Cardiac fibroblast (primary cell): Measurements from ENCODE around the gene TMPRSS2.

ENCODE experiments used
- DNase-seq, 2 donors: peaks; one replicate each; pipeline versions ENCODE4 v3.0.0 to v3.0.0-alpha.2; 2010; ENCODE audit warnings: low read depth in 2 of 2
- H3K4me3 ChIP-seq, 2 donors: replicated peaks in 1 of 2; 1 replicate in 1 of 2; 2 replicates in 1 of 2; pipeline ENCODE4 v1.5.1; 2011; ENCODE audit warnings: low read depth in 2 of 2, low read length in 2 of 2, mild to moderate bottlenecking in 2 of 2, moderate library complexity in 1 of 2
- CTCF ChIP-seq: IDR thresholded peaks from one replicate; pipeline ENCODE4 v1.5.1; 2011; ENCODE audit warnings: low read depth, mild to moderate bottlenecking, low read length, inconsistent platforms

TMPRSS2 gene

DNA sequence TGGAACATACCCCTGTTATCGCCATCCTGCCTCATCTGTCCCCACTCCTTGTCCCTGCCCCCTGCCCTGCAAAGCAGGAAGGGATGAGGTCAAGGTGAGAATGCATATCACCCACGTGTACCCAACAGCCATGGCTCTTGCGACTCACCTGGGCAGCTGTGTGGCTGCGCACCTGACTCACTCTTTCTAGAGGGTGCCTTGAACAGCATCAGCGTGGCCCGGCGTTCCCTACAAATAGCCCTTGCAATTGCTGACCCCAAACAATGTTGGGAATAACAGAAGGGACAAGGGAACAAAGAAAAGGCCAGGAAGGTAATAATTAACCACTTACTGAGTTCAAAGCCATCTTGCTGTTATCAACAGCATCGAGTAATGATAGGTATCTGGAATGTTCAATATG is 10.2 kb downstream of the TMPRSS2 start:
- no peak for DNase-seq
- TF ChIP-seq CTCF, result no peak
- H3K4me3 ChIP-seq, result no peak overlapping the region

GRCh38 chr21:41497008-41497407 is 10.9 kb downstream of the TMPRSS2 start:
- H3K4me3 ChIP-seq, result no peak overlapping the region
- TF ChIP-seq CTCF, result no peak
- no peak for DNase-seq

GRCh38 chr21:41494242-41494641 is 13.7 kb downstream of the TMPRSS2 start:
- TF ChIP-seq CTCF, result no peak
- no peak for DNase-seq
- H3K4me3 ChIP-seq, result no peak overlapping the region

DNA sequence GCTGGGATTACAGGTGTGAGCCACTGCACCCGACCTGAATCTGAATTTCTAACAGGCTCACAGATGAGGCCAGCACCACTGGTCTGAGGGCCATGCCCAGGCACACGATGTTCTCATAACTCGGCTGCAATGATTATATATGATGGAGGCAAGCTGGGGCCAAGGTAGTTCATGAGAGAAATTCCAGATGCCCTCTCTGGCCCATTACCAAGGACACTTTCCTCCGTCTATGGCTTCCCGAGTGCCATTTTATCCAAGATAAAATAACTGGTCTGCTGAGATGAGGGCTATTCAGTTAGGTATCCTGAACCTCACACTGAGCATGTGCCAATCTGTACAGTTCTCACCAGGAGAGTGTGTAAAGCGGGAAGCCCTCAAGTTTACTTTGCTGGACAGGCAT is 16.5 kb downstream of the TMPRSS2 start:
- no peak for DNase-seq
- H3K4me3 ChIP-seq, result no peak overlapping the region
- no peak for TF ChIP-seq CTCF

GRCh38 chr21:41490330-41490729 is 17.6 kb downstream of the TMPRSS2 start:
- no peak overlapping the region for H3K4me3 ChIP-seq
- no peak for DNase-seq
- no peak for TF ChIP-seq CTCF

- no peak overlapping the region for H3K4me3 ChIP-seq
- no peak for TF ChIP-seq CTCF
- no peak for DNase-seq
Observed at GRCh38 chr21:41489329-41489728, 18.6 kb downstream of the TMPRSS2 start.

DNA sequence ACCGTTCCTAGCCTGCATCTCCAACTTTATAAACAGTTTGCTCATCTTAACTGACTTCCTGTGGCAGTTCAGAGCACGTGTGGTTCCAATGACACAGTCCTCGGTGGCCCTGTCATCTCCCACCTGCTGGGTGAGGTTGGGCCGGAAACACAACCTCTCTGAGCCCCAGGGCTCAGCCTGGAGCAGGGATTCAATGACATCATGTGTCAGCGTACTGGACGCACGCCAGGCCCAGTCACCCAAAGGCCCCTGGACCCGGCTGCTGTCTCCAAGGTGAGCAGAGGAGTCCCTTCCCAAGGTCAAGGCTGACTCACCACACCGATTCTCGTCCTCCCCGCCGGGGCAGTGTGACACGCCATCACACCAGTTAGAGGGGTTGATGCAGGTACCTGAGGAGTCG is 19.9 kb downstream of the TMPRSS2 start:
- TF ChIP-seq CTCF, result no peak
- H3K4me3 ChIP-seq, result no peak overlapping the region
- no peak for DNase-seq
